Measurements from ENCODE around the gene MPPE1.

DNA sequence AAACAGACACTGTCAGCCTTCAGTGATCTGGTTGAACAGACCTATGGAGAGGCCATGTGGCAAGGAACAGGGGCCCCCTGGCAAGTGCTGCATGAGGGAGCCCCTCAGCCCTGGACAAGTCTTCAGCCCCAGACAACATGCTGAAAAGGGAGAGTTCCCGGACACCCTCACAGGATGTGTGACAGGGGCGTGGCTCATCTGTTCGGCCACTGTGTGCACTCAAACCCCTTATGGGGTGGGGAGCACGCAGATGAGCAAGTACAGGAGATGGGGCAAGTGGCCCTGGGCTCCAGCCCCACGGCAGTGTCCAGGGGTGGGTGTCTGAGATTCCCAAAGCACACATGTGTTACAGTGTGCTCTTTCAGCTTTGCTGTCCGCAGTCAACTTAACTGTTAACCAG, 35.4 kb upstream of the MPPE1 start:
- TF ChIP-seq POLR2A (IDR thresholded peaks at IDR 0.05) (no peak), POLR2AphosphoS5 (IDR thresholded peaks at IDR 0.05) (no peak), CTCF (IDR thresholded peaks at IDR 0.05) (no peak), EP300 (IDR thresholded peaks at IDR 0.05; ENCODE audit: low read depth) (no peak)
